HepG2 (cell line): ENCODE results near the gene DDI2. TPM values are rescaled to one million over a fixed set of nuclear protein-coding genes. Genes with fewer than 3 reads are reported as not detected.

Experiments
- ATAC-seq: fragments of 200-7000 bp; cut with Tn5 transposase; 3 replicates; pipeline ENCODE4 v1.9.1; 2020; ENCODE audit warnings: mild to moderate bottlenecking, moderate library complexity
- BruUV-seq: library from RNA; stranded (reverse); fragments of 400-500 nt; replicated peaks from 2 replicates; lab custom pipeline; 2021; lab: Mats Ljungman, UMichigan
- CTCF ChIA-PET: fragments of 300-600 bp; formaldehyde crosslinking; extraction: SDS; loops from one replicate; lab custom pipeline; 2021; ENCODE audit warnings: low total read pairs, inconsistent platforms, low intra/inter-chr PET ratio; lab: Yijun Ruan, JAX
- POLR2A ChIA-PET: fragments of 350-600 bp; sonication (Branson Sonifier 250); formaldehyde crosslinking; loops from one replicate; lab custom pipeline; 2020; ENCODE audit warnings: antibody characterized with exemption, inconsistent platforms; lab: Yijun Ruan, JAX
- DNase-seq: peaks from one replicate; pipeline ENCODE4 v3.0.0-alpha.2; 2015; ENCODE audit warnings: low spot score
- FAIRE-seq: peaks from 3 replicates; lab custom pipeline; 2011; peaks lifted over from hg19 to GRCh38; lab: Jason Lieb, UNC
- H2AFZ ChIP-seq: one replicate; pipeline ENCODE4 v1.6.1; 2011; ENCODE audit warnings: low read length, inconsistent platforms
- H3K27ac ChIP-seq: fragments of 300-600 bp; 3 replicates; pipeline ENCODE4 v1.8.0; 2011; ENCODE audit warnings: mixed run types, mild to moderate bottlenecking, mixed read lengths, low read length, inconsistent platforms; ENCODE audit not compliant: insufficient read depth; ENCODE audit errors: extremely low read length
- H3K27me3 ChIP-seq, 2 experiments: fragments of 200-600 bp in 1 of 2; 2 replicates in 1 of 2; 3 replicates in 1 of 2; pipeline versions ENCODE4 v1.6.0 to v1.8.0; 2011; ENCODE audit warnings: low read length in 2 of 2, mild to moderate bottlenecking in 2 of 2, moderate library complexity in 2 of 2, inconsistent platforms in 1 of 2; ENCODE audit not compliant: insufficient read depth in 2 of 2, control insufficient read depth in 1 of 2
- H3K36me3 ChIP-seq, 2 experiments: fragments of 200-600 bp in 1 of 2; replicated peaks in 1 of 2; 2 replicates in 1 of 2; 3 replicates in 1 of 2; pipeline versions ENCODE4 v1.5.1 to v1.8.0; 2011; ENCODE audit warnings: low read length in 2 of 2, inconsistent platforms in 1 of 2; ENCODE audit not compliant: insufficient read depth in 2 of 2, control insufficient read depth in 1 of 2
- H3K4me1 ChIP-seq: 2 replicates; pipeline ENCODE4 v1.5.1; 2012; ENCODE audit warnings: low read length, inconsistent platforms; ENCODE audit not compliant: insufficient read depth
- H3K4me2 ChIP-seq: 2 replicates; pipeline ENCODE4 v1.6.0; 2011; ENCODE audit warnings: low read depth, low read length, inconsistent platforms
- H3K4me3 ChIP-seq, 3 experiments: fragments of 200-600 bp in 1 of 3; sonication (generic), shearing (Covaris generic) in 1 of 3; replicated peaks in 1 of 3; 2 replicates each; pipeline ENCODE4 v1.5.1; 2011 to 2016; ENCODE audit warnings: low read length in 3 of 3, inconsistent platforms in 2 of 3, low read depth in 2 of 3, mild to moderate bottlenecking in 2 of 3, control low read depth in 1 of 3, mixed read lengths in 1 of 3; ENCODE audit not compliant: insufficient read depth in 1 of 3
- H3K79me2 ChIP-seq: one replicate; pipeline ENCODE4 v1.6.1; 2011; ENCODE audit warnings: low read length, inconsistent platforms; ENCODE audit not compliant: insufficient read depth
- H3K9ac ChIP-seq: 2 replicates; pipeline ENCODE4 v1.6.0; 2011; ENCODE audit warnings: mild to moderate bottlenecking, low read depth, low read length, inconsistent platforms; ENCODE audit not compliant: insufficient read depth
- H3K9me3 ChIP-seq: 2 replicates; pipeline ENCODE4 v1.5.1; 2012; ENCODE audit warnings: mild to moderate bottlenecking, low read length
- H4K20me1 ChIP-seq: 2 replicates; pipeline ENCODE4 v1.6.0; 2011; ENCODE audit warnings: inconsistent platforms, mild to moderate bottlenecking, low read length, moderate library complexity; ENCODE audit not compliant: insufficient read depth
- ARNTL ChIP-seq: sonication (generic); formaldehyde crosslinking; IDR thresholded peaks from 2 replicates; pipeline ENCODE4 v1.4.0; 2020; ENCODE audit warnings: mild to moderate bottlenecking, missing genetic modification reagents
- ATM ChIP-seq: fragments of 450-650 bp; IDR thresholded peaks from 2 replicates; pipeline ENCODE4 v1.7.1; 2017; ENCODE audit warnings: mild to moderate bottlenecking, borderline replicate concordance
- CBX5 ChIP-seq: sonication (generic); formaldehyde crosslinking; IDR thresholded peaks from 2 replicates; pipeline ENCODE4 v1.4.0; 2020; ENCODE audit warnings: missing genetic modification reagents, borderline replicate concordance
- CEBPB ChIP-seq: IDR thresholded peaks from 2 replicates; pipeline ENCODE4 v1.6.1; 2011; ENCODE audit warnings: low read depth, low read length, improper control_type of control experiment, borderline replicate concordance
- CEBPG ChIP-seq: IDR thresholded peaks from 2 replicates; pipeline ENCODE4 v1.6.1; 2016
- IRF2 ChIP-seq: IDR thresholded peaks from 2 replicates; pipeline ENCODE4 v1.6.1; 2018; ENCODE audit warnings: missing genetic modification reagents, missing compliant biosample characterization
- MIER2 ChIP-seq: IDR thresholded peaks from 2 replicates; pipeline ENCODE4 v1.6.1; 2016; ENCODE audit warnings: missing biosample characterization, missing genetic modification reagents
- PRPF4 ChIP-seq: fragments of 200-400 bp; formaldehyde crosslinking; IDR thresholded peaks from 2 replicates; pipeline ENCODE4 v1.6.1; 2016; ENCODE audit warnings: low read length, low read depth; ENCODE audit not compliant: poor library complexity, severe bottlenecking
- SP1 ChIP-seq, 2 experiments: fragments of 450-650 bp in 1 of 2; sonication (generic) in 1 of 2; formaldehyde crosslinking in 1 of 2; IDR thresholded peaks; 2 replicates each; pipeline versions ENCODE4 v1.4.0 to v1.6.1; 2016 to 2020; ENCODE audit warnings: missing genetic modification reagents in 1 of 2
- ZBTB38 ChIP-seq: sonication (generic); formaldehyde crosslinking; IDR thresholded peaks from 2 replicates; pipeline ENCODE4 v1.5.1; 2020; ENCODE audit warnings: mild to moderate bottlenecking, missing genetic modification reagents
- ZBTB42 ChIP-seq: sonication (generic); formaldehyde crosslinking; IDR thresholded peaks from 2 replicates; pipeline ENCODE4 v1.5.0; 2020; ENCODE audit warnings: mild to moderate bottlenecking, missing genetic modification reagents
- ZC3H13 ChIP-seq: sonication (generic); formaldehyde crosslinking; IDR thresholded peaks from 2 replicates; pipeline ENCODE4 v1.8.1; 2023; ENCODE audit warnings: mild to moderate bottlenecking, missing genetic modification reagents, moderate library complexity
- ZFP37 ChIP-seq: sonication (generic); formaldehyde crosslinking; IDR thresholded peaks from 2 replicates; pipeline ENCODE4 v1.4.0; 2020; ENCODE audit warnings: missing genetic modification reagents, borderline replicate concordance
- ZNF143 ChIP-seq: sonication (generic); formaldehyde crosslinking; IDR thresholded peaks from 2 replicates; pipeline ENCODE4 v1.4.0; 2020; ENCODE audit warnings: missing genetic modification reagents
- ZNF546 ChIP-seq: sonication (generic); formaldehyde crosslinking; conservative IDR thresholded peaks from 2 replicates; pipeline ENCODE4 v1.8.1; 2023; ENCODE audit warnings: mild to moderate bottlenecking, missing genetic modification reagents
- WGBS: methylation state at CpG from one replicate; pipeline ENCODE4 v1.1.6; 2017; ENCODE audit warnings: low lambda C conversion rate; 5-methylcytosine and 5-hydroxymethylcytosine counted together
- in situ Hi-C: cut with HindIII; loops from 2 replicates; pipeline ENCODE4 v1.10.0; 2017; ENCODE audit warnings: low pct_unique_long_range_greater_than_20kb; ENCODE audit not compliant: extremely low pct_ligation_motif_present
- intact Hi-C: fragments of 100-400 bp; cut with micrococcal nuclease; formaldehyde crosslinking; loops from one replicate; pipeline ENCODE4 v1.10.0; 2022; ENCODE audit not compliant: unreplicated experiment
- polyA plus RNA-seq, 8 experiments: library from polyadenylated mRNA; depleted of rRNA in 3 of 8; stranded (reverse) in 7 of 8; unstranded in 1 of 8; fragments of >200 nt; fragmentation: Illumina TruSeq in 4 of 8; extraction: Trizol in 4 of 8; gene quantifications; 2 replicates each; pipeline versions ENCODE4 v1.2.1 to v1.2.3, GENCODE V29; 2011 to 2016; ENCODE audit warnings: low read depth in 4 of 8, missing spikeins in 1 of 8, mixed read lengths in 1 of 8; ENCODE audit not compliant: insufficient read depth in 1 of 8
- total RNA-seq, 5 experiments: library from RNA; depleted of rRNA; stranded (reverse); fragments of >200 nt; fragmentation: Illumina TruSeq; extraction: Trizol; gene quantifications; 2 replicates each; pipeline ENCODE4 v1.2.3, GENCODE V29; 2016; ENCODE audit warnings: low read depth in 1 of 5
- TF ChIP-seq, protein P1 (sequence below): sonication (generic); formaldehyde crosslinking; IDR thresholded peaks from 2 replicates; pipeline ENCODE4 v1.8.1; 2023; ENCODE audit warnings: mild to moderate bottlenecking, inconsistent platforms, moderate library complexity, missing genetic modification reagents, borderline replicate concordance

DDI2 gene
- total and polyA plus RNA-seq, 2 of the 13 experiments (the other 11 are each of a cell fraction or from before 2014, with no cell fraction given): 8.5 to 25.7 TPM

DNA sequence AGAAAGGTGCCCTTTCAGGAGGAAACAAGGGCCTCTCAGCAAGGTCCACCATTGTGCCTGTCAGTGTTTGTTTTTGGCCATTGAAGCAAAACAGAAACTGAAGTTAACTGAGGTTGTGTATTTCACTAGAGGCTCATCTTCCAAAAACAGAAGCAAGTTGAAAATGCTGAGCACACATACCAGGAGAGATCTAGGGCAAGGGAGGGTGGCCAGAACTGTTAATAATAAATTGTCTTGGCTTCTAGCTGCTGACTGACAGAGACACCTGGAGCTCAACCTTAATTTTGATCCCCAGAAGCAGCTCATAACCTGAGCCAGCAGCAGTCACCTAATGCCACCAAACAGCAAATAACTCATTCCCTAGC, 37.6 kb upstream of the DDI2 start:
- Histone ChIP-seq H3K4me1 (peaks cover 34% of the 10 kb centered on the region), H3K4me2 (no peak overlapping the region), H3K27me3 (no peaks in the 10 kb centered on the region), H2AFZ (no peak overlapping the region), H3K36me3 (peaks cover 33 to 46% of the 10 kb centered on the region in 2 experiments), H3K4me3 (no peak overlapping the region; a peak in 1 of 6 replicates), H3K9me3 (no peaks in the 10 kb centered on the region), H3K9ac (no peak overlapping the region), H4K20me1 (no peaks in the 10 kb centered on the region), H3K79me2 (peaks cover 28% of the 10 kb centered on the region), H3K27ac (no peak overlapping the region)
- DNase-seq: no peak
- BruUV-seq: no TSS peak
- FAIRE-seq: no peak
- ATAC-seq: no peak
- POLR2A ChIA-PET: interaction anchor here (1.0 to 1.3 kb wide), 3 partner anchors 9 to 53 kb away, joined by 3 to 4 read pairs (median 3); partner anchors contain the start of gene DNAJC16
- in situ Hi-C loops (no loop called here), intact Hi-C loops (loop anchor here (5.0 kb wide), 1 partner anchor 48 kb away; no protein-coding TSS in a partner anchor)
- CTCF ChIA-PET: no interaction called here
- TF ChIP-seq SP1 (IDR thresholded peaks at IDR 0.05) (no peak), SP1 (CRISPR knock-in tag; IDR thresholded peaks at IDR 0.05) (no peak), ATM (no peak), ZNF143 (no peak), ZBTB42 (CRISPR knock-in tag) (no peak), ZNF546 (CRISPR knock-in tag) (no peak), IRF2 (CRISPR knock-in tag) (no peak), MIER2 (no peak), ZC3H13 (CRISPR knock-in tag) (no peak)

- H3K79me2 ChIP-seq: peaks cover 28% of the 10 kb centered on the region
- BruUV-seq: no TSS peak
- H4K20me1 ChIP-seq: no peaks in the 10 kb centered on the region
- DNase-seq (no peak), ATAC-seq (no peak), FAIRE-seq (no peak)
- H2AFZ ChIP-seq: no peak overlapping the region
- H3K4me3 ChIP-seq: peak overlapping the region; percentile 72 to 85 (median 84)
- H3K27me3 ChIP-seq: no peaks in the 10 kb centered on the region
- no peak overlapping the region for H3K27ac ChIP-seq
- WGBS: 77% methylated on average over 9 of the region's 18 CpGs
- H3K9ac ChIP-seq: peak overlapping the region; percentile 99
- ChIA-PET POLR2A (interaction anchor here (1.1 to 2.7 kb wide), 6 partner anchors 10 to 153 kb away, joined by 4 to 24 read pairs (median 8); partner anchors contain the start of genes DDI2, DNAJC16 and SLC25A34), CTCF (no interaction called here)
- peak overlapping the region; percentile 79 for H3K4me2 ChIP-seq
- H3K4me1 ChIP-seq: peaks cover 52% of the 10 kb centered on the region
- peaks cover 18 to 22% of the 10 kb centered on the region in 2 experiments for H3K36me3 ChIP-seq
- H3K9me3 ChIP-seq: no peaks in the 10 kb centered on the region
- intact Hi-C loops (loop anchor here (5.0 kb wide), 1 partner anchor 44 kb away; no protein-coding TSS in a partner anchor), in situ Hi-C loops (no loop called here)
- peak; percentile 53 for TF ChIP-seq CEBPG (CRISPR knock-in tag)
- TF ChIP-seq ZFP37 (CRISPR knock-in tag): no peak
- TF ChIP-seq CBX5: 0 out of 2 replicates have a peak, but pooled peaks have one; percentile 12
- no peak for TF ChIP-seq ARNTL (CRISPR knock-in tag)
- peak; percentile 48; the same call in 1 of the 2 replicates for TF ChIP-seq CEBPB
- TF ChIP-seq PRPF4: peak; percentile 42
- TF ChIP-seq ZBTB38: peak; percentile 92
- TF ChIP-seq, protein P1, sequence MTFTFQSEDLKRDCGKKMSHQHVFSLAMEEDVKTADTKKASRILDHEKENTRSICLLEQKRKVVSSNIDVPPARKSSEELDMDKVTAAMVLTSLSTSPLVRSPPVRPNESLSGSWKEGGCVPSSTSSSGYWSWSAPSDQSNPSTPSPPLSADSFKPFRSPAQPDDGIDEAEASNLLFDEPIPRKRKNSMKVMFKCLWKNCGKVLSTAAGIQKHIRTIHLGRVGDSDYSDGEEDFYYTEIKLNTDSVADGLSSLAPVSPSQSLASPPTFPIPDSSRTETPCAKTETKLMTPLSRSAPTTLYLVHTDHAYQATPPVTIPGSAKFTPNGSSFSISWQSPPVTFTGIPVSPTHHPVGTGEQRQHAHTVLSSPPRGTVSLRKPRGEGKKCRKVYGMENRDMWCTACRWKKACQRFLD (CRISPR knock-in tag): no peak
These were observed 34.1 kb upstream of the DDI2 start for GRCh38 chr1:15583016-15583706.
